Islet of Langerhans (tissue), 1 donor: Measurements from ENCODE around the gene PLXNA2.

Source experiments
- FAIRE-seq: peaks from one replicate; lab custom pipeline; 2011; peaks lifted over from hg19 to GRCh38; lab: Jason Lieb, UNC

The PLXNA2 gene

GRCh38 chr1:207990876-207991582 is 253.2 kb downstream of the PLXNA2 start:
- no peak for FAIRE-seq

GRCh38 chr1:207990455-207990854 is 253.7 kb downstream of the PLXNA2 start:
- no peak for FAIRE-seq

GRCh38 chr1:207988326-207989165 is 255.6 kb downstream of the PLXNA2 start:
- no peak for FAIRE-seq

GRCh38 chr1:207987164-207987563 is 257.0 kb downstream of the PLXNA2 start:
- no peak for FAIRE-seq

GRCh38 chr1:207985996-207986395 is 258.2 kb downstream of the PLXNA2 start:
- no peak for FAIRE-seq

GRCh38 chr1:207984831-207985572 is 259.2 kb downstream of the PLXNA2 start:
- no peak for FAIRE-seq

- FAIRE-seq, result no peak
Observed at GRCh38 chr1:207983044-207983635, 261.0 kb downstream of the PLXNA2 start.

- FAIRE-seq, result no peak
Observed at GRCh38 chr1:207981976-207982375, 262.2 kb downstream of the PLXNA2 start.

GRCh38 chr1:207978441-207978840 is 265.7 kb downstream of the PLXNA2 start:
- no peak for FAIRE-seq

GRCh38 chr1:207977876-207978275 is 266.3 kb downstream of the PLXNA2 start:
- no peak for FAIRE-seq

GRCh38 chr1:207973898-207974568 is 270.2 kb downstream of the PLXNA2 start:
- FAIRE-seq, result no peak

GRCh38 chr1:207972337-207972736 is 271.8 kb downstream of the PLXNA2 start:
- FAIRE-seq, result no peak
